ENCODE results near the gene CXCL13. TPM values are rescaled to one million over a fixed set of nuclear protein-coding genes. Genes with fewer than 3 reads are reported as not detected.

Gene CXCL13
- total RNA-seq, 2 donors from 2014 or later = not detected

DNA sequence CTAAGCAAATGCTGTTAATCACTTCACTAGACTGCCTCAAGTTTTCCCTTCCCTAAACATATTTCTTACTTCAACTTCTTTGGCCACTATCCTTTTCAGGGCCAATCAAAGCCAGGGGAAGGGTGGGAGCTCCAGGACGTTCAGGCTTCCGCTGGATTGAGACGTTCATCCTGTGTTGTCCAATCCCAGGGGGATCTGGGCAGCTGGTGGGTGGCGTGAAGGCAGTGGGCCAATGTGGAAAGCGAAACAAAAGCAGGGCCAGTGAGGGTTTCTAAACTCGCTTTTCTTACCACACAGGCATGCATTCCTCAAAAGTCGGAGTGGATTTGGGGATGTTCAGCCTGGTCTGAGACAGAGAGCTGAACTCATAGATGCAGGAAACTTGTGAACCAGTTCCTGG is 7.6 kb downstream of the CXCL13 start:
- TF ChIP-seq, protein P1, sequence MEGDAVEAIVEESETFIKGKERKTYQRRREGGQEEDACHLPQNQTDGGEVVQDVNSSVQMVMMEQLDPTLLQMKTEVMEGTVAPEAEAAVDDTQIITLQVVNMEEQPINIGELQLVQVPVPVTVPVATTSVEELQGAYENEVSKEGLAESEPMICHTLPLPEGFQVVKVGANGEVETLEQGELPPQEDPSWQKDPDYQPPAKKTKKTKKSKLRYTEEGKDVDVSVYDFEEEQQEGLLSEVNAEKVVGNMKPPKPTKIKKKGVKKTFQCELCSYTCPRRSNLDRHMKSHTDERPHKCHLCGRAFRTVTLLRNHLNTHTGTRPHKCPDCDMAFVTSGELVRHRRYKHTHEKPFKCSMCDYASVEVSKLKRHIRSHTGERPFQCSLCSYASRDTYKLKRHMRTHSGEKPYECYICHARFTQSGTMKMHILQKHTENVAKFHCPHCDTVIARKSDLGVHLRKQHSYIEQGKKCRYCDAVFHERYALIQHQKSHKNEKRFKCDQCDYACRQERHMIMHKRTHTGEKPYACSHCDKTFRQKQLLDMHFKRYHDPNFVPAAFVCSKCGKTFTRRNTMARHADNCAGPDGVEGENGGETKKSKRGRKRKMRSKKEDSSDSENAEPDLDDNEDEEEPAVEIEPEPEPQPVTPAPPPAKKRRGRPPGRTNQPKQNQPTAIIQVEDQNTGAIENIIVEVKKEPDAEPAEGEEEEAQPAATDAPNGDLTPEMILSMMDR (conservative IDR thresholded peaks at IDR 0.05) = no peak
- no peaks in the 10 kb centered on the region for H3K36me3 ChIP-seq (ENCODE audit: control insufficient read depth, insufficient read depth, low read length)
- no peaks in the 10 kb centered on the region for H3K9me3 Mint-ChIP-seq
- H3K27ac Mint-ChIP-seq = no peak overlapping the region
- no peaks in the 10 kb centered on the region for H3K36me3 Mint-ChIP-seq (ENCODE audit: low read depth)
- peaks cover 3% of the 10 kb centered on the region for H3K27me3 Mint-ChIP-seq (ENCODE audit: insufficient read depth)
- 93 to 97% methylated on average over 5 to 7 of the region's 7 CpGs for WGBS, 2 experiments (ENCODE audit: insufficient coverage in 1 of 2, insufficient read length in 1 of 2)
- H3K9me3 ChIP-seq (ENCODE audit: control insufficient read depth, low read length) = no peaks in the 10 kb centered on the region
- H3K9ac ChIP-seq (ENCODE audit: extremely low read depth, low read length, poor library complexity, severe bottlenecking) = no peak overlapping the region
- no peak overlapping the region for H3K27ac ChIP-seq (ENCODE audit: low read depth, low read length)
- no peaks in the 10 kb centered on the region for H3K4me1 Mint-ChIP-seq
- H3K27me3 ChIP-seq (ENCODE audit: control insufficient read depth, insufficient read depth, low read length, poor library complexity, severe bottlenecking) = no peaks in the 10 kb centered on the region
- no peak for DNase-seq
- no peaks in the 10 kb centered on the region for H3K4me1 ChIP-seq (ENCODE audit: control insufficient read depth, insufficient read depth, low read length)
- H3K4me3 ChIP-seq (ENCODE audit: low read length) = no peak overlapping the region
- H3K4me3 Mint-ChIP-seq = no peak overlapping the region

DNA sequence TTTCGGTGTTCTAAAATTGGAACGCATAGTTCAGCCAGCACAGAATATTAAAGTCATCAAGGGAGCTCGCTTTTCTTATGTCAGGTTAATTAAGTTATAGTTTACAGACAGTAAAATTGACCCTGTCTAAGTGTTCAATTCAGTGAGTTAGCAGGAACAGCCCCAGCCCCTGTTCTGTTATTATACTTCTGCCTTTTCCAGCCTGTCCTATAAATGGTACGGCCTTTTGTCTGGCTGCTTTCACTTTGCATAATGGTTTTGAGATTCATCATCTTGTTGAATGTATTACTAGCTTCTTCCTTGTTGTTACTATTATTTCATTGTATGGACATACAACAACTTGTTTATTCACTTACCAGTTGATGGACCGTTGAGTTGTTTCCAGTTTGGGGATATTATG is 9.5 kb downstream of the CXCL13 start:
- Mint-ChIP-seq H3K27ac (no peak overlapping the region), H3K4me3 (no peak overlapping the region), H3K9me3 (no peaks in the 10 kb centered on the region), H3K36me3 (ENCODE audit: low read depth) (no peaks in the 10 kb centered on the region), H3K4me1 (peaks cover 3% of the 10 kb centered on the region), H3K27me3 (ENCODE audit: insufficient read depth) (peaks cover 4% of the 10 kb centered on the region)
- no peaks in the 10 kb centered on the region for H3K9me3 ChIP-seq (ENCODE audit: control insufficient read depth, low read length)
- H3K36me3 ChIP-seq (ENCODE audit: control insufficient read depth, insufficient read depth, low read length) = no peaks in the 10 kb centered on the region
- no peak overlapping the region for H3K4me3 ChIP-seq (ENCODE audit: low read length)
- H3K27me3 ChIP-seq (ENCODE audit: control insufficient read depth, insufficient read depth, low read length, poor library complexity, severe bottlenecking) = no peaks in the 10 kb centered on the region
- no peaks in the 10 kb centered on the region for H3K4me1 ChIP-seq (ENCODE audit: control insufficient read depth, insufficient read depth, low read length)
- H3K9ac ChIP-seq (ENCODE audit: extremely low read depth, low read length, poor library complexity, severe bottlenecking) = no peak overlapping the region
- TF ChIP-seq, protein P1 (conservative IDR thresholded peaks at IDR 0.05) = no peak
- WGBS, 2 experiments (ENCODE audit: insufficient coverage in 1 of 2, insufficient read length in 1 of 2) = 93% methylated on average over 5 of the region's 5 CpGs; no CpG with 5 or more reads in 1 of the 2 experiments
- no peak for DNase-seq
- H3K27ac ChIP-seq (ENCODE audit: low read depth, low read length) = no peak overlapping the region

DNA sequence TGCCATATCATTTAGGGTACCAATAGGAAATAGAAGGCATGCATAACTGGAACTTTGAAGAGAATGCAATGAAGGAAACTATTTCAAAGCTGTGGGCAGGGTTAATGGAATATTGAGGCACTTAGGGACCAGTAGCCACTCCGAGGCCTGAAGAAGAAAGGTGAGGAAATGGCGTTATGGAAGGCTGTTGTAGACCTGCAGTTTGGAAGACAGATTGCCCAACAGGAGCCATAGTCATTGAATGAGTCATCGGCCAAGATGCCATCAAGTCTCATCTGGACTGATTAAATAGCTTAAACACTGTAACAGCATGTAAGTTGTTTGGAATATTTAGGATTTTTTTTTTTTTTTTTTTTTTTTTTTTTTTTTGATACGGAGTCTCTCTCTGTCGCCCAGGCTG is 11.6 kb downstream of the CXCL13 start:
- Histone ChIP-seq H3K4me1 (ENCODE audit: control insufficient read depth, insufficient read depth, low read length) (no peaks in the 10 kb centered on the region), H3K9ac (ENCODE audit: extremely low read depth, low read length, poor library complexity, severe bottlenecking) (no peak overlapping the region), H3K36me3 (ENCODE audit: control insufficient read depth, insufficient read depth, low read length) (no peaks in the 10 kb centered on the region), H3K27me3 (ENCODE audit: control insufficient read depth, insufficient read depth, low read length, poor library complexity, severe bottlenecking) (no peaks in the 10 kb centered on the region), H3K4me3 (ENCODE audit: low read length) (no peak overlapping the region), H3K27ac (ENCODE audit: low read depth, low read length) (no peak overlapping the region), H3K9me3 (ENCODE audit: control insufficient read depth, low read length) (no peaks in the 10 kb centered on the region)
- peaks cover 3% of the 10 kb centered on the region for H3K4me1 Mint-ChIP-seq
- DNase-seq = no peak
- no peak overlapping the region for H3K27ac Mint-ChIP-seq
- TF ChIP-seq, protein P1 (conservative IDR thresholded peaks at IDR 0.05) = no peak
- H3K4me3 Mint-ChIP-seq = no peak overlapping the region
- H3K27me3 Mint-ChIP-seq (ENCODE audit: insufficient read depth) = peaks cover 9% of the 10 kb centered on the region
- WGBS, 2 experiments (ENCODE audit: insufficient coverage in 1 of 2, insufficient read length in 1 of 2) = 78 to 99% methylated on average over 2 to 4 of the region's 5 CpGs
- no peaks in the 10 kb centered on the region for H3K36me3 Mint-ChIP-seq (ENCODE audit: low read depth)
- no peaks in the 10 kb centered on the region for H3K9me3 Mint-ChIP-seq

Measured in endodermal cell (in vitro differentiated cells).